Activated CD8-positive, alpha-beta memory T cell treated with anti-CD3 and anti-CD28 coated beads, Interleukin-2, amount 50 U/mL, for 24 hours (primary cell): ENCODE results near the gene SEMA3D.

Experiments
- DNase-seq: peaks from one replicate; pipeline ENCODE4 v3.0.0-alpha.2; 2020; ENCODE audit errors: extremely low read depth

SEMA3D gene

DNA sequence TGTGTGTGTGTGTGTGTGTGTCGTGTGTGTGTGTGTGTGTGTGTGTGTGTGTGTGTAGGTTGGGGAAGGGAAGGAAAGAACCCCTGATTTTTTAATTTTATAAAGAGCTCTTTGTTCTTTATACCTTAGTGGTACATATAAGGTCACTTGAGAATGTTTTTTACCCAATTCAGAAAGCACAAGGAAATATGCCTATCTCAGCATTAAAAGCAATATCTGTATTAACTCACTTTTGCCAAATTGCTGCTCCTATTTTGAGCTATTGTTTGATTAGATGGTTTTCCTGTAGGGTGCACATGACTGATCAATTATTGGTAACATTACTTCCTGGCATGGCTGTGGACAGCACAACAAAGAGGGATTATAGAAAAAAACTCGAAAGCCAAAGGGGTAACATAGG lies 60.5 kb downstream of the SEMA3D start:
- DNase-seq, result no peak

DNA sequence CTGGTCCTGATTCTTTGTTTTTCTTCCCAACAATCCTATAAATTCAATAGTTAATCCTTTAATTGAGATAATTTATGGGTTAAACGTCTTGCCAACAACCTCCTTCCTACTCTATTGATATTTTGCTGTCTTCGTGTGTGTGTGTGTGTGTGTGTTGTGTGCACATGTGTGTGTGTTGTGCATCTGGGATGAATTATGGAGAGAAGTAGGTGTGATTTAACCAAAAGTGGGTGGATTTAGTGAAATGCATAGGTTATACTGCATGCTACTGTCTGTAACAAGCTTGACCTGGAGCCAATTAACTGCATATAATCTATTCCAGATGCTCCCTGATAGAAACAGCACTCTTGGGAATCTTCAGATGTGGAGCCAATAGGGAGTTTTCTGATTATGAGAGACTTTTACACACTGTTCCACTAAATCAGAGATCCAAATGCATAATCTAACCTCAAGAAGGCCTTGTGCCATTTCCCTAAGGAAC lies 61.2 kb downstream of the SEMA3D start:
- no peak for DNase-seq

DNA sequence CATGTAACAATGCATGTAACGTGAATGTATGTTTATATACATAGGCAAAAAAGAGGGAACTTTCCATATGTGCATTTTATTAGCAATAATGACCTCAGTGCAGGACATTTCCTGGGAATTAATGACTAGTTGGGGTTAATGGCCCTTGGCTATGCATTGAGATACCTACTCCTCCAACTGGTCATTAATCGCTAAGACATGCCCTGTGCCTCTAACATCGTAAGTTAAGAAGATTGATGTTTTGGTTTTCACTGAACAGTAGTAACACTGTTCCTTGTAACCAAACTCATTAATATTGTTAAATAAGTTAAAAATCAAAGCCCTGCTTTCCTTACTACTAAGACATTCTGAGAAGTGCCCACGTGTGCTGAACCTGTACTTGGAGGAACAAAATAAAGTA lies 61.7 kb downstream of the SEMA3D start:
- DNase-seq, result no peak

DNA sequence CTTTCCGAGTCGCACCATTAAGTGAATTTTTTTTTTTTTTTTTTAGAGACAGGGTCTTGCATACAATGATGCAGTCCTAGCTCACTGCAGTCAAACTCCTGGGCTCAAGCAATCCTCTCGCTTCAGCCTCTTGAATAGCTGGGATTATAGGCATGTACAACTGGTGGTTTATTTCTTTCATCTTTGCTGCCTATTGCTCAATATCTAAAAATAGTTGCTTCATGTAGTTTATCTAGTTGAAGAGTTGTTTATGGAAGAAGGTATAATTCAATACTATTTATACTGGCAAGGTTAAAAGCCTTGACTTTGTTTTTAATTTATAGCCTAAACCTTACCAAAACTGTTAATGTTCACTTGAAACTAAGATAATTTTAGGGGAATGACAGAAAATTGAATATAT lies 66.9 kb downstream of the SEMA3D start:
- no peak for DNase-seq

DNA sequence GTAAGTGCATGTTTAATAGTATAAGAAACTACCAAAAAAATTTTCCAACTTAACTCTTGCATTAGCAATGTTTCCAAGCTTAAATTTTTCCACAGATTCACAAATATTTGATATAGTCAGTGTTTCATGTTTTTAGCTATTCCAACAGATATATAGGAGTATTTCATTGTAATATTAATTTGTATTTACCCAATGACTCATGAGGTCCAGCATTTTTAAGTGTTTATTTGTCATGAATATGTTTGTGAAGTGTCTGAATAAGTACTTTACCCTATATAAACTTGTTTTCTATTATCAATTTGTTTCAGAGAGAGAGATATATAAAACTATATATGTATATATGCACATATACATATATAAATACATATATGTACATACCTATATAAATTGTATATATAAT lies 71.0 kb downstream of the SEMA3D start:
- DNase-seq, result no peak

DNA sequence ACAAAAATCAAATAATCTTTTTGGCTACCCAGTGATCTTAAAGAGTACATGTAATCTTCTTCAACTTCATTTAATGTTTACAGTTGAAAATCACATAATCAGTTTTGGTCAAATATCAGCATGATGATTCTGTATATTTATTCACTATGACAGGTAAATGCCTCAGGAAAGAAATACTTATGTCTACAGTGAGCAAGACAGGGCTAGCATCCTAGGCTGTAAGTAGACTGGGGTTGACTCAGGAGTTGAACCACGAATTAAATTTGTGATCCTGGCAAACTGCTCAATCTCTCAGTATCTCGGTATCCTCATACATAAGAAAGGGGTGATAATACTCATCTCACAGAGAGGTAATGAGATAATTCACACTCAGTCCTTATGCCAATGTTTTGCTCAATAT lies 71.8 kb downstream of the SEMA3D start:
- no peak for DNase-seq

DNA sequence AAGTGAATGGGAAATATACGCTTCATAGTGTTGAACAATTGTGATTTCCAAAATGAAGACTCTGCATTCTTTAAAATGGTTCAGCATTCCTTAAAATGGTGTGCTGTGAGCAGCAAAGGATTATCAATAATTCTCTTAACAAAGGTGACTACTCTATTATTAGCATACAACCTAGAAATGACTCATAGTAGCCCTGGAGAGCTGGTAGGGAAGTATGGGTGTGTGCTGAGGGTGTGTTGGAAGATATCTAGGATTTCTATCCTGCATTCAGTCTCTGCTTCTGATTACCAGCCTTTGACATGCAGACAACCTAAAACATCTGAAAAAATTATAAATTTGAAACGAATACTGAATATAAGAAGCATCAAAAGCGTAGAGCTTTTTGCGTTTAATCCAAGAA lies 72.5 kb downstream of the SEMA3D start:
- no peak for DNase-seq

DNA sequence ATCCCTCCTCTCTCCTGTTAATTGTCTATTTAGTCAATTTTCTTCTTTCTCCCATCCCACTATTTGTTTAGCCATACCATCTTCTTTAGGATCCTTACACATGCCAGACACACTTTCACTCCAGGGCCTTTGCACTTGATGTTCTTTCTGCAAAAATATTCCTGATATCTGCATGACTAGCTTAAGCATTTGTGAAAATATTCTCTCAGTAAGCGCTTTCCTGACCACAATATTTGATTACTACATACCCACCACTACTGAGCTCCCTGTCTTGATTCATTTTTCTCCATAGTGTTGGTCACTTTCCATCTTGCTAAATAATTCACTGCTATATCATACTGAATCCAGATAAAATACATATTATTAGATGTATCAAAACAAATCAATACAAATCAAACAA lies 75.1 kb downstream of the SEMA3D start:
- no peak for DNase-seq

DNA sequence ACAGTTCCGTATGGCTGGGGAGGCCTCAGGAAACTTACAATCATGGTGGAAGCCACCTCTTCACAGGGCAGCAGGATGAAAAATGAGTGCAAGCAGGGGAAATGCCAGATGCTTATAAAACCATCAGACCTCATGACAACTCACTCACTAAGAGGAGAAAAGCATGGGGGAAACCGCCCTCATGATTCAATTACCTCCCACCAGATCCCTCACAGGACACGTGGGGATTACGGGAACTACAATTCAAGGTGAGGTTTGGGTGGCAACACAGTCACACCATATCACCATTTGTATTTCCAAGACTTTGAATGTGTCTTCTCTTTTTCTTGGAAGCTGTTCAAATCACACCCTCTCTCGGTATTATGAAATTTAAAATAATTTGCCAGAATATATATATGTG lies 80.1 kb downstream of the SEMA3D start:
- no peak for DNase-seq

DNA sequence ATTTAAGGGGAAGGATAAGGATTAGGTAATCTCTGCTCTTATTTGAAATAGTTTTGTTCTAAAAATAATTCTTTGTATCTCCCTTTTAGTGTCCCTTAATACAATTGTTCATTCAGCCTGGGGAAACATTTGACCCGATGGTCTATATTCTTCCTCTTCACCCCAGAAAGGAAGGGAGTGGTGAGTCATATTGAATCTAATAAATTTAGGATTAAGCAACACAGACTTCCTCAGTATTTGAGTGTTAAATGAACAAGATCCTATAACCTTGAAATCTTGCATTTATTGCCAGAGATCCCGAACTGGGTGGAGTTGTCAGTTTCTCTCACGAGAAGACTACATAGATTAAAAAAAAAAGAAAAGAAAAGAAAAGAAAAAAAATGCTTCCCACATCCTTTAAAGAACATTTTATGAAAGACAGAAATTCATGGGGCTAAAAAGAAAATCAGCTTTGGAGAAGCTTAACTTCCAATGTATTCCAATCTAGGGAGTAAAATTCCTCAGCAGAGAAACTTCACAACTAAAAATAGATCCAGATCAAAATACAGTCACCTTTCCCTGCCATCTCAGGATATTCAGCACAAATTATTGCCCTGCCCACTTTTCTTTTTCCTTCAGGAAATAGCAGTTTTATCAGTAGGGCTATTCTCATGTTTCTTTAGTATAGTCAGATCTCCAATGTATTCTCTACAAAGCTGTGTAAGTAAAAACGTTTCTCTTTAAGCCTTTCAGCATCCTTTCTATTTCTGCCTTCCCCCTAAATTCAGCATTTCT lies 82.2 kb downstream of the SEMA3D start:
- no peak for DNase-seq

DNA sequence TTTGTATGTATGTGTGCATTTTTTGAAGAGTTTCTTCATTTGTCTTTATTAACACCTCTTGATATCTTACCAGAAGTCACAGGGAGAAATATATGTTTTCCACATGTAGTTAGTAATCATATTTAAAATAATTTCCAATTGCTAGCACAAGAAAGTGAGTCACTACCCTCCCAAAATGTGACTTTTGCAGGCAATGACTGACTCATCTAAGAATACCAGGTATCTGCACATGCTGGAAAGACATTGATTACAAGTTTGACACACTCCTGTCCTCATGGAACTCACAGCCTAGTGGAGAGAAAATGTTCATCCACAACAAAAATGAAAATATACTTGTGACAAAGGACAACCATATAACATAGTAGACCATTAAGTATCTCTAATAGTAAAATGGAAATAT lies 82.9 kb downstream of the SEMA3D start:
- DNase-seq, result no peak

DNA sequence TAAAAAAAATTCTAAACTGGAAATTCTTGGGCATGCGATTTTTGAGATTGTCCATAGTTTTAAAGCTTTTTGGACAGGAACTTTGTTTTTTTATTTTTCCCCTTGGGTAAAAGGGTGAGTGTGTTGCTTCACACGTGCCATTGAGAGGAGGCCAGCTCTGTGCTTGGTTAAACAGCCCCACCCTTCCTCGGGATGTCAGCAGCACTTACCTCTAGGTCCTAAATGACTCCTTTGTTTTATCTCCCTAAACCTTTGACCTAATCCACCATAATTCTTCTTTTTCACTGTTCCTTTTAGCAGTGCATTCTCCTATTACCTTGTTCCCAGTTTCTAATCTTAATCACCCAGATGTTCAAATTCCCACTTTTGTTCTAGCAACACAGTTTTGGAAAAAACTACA lies 83.5 kb downstream of the SEMA3D start:
- no peak for DNase-seq

DNA sequence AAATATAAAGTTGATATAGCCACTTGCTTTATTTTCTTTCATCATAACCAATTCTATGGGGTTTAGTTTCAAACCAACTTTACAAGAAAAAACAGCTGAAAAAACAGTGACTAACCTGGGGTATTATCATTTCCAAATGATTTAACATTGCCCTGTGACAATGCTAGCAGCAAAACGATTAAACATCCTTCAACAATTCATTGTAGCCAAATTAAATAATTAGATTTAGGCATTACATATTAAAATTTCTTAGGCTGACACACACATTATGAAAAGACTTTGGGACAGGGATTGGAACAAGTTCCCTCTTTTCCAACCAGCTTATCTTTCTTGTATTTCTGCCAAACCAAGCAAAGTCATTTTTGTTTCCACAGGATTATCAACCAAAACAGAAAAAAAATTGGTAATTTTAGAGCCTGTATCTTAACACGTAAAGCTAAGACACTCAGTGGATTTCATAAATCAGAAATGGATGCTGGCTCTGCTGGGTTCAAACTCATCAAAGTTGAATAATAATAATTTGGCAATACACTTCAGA lies 84.0 kb downstream of the SEMA3D start:
- DNase-seq, result no peak

DNA sequence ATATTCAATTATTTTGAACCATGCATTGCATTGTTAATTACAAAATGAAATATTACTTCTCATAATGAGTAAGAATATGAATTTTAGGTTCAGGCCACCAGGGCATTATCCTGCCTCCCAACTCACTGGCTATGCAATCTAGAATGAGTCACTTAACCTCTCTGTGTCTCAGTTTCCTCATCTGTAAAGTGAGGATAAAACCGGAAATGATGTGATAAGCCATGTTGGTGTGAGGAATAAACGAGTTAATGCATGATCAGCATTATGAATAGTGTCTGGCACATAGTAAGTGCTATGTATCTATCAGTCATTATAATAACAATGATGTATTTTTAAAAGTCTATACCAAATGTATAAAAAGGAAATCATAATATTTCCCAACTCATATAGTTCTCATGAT lies 85.5 kb downstream of the SEMA3D start:
- no peak for DNase-seq

DNA sequence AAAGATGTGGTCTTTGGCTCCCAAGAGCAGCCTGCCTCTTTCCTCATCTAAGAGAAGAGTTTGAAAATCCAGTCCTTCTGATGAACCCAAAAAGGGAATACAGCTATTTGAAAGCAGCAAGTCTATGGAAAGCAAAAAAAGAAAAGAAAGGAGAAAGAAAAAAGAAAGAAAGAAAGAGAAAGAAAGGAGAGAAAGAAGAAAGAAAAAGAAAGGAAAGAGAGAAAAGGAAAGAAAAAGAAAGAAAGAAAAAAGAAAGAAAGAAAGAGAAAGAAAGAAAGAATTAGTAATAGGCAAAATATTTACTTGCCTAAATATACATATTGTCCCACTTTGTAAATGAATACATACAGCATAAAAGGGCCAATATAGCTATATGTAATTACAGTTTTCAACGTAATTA lies 89.0 kb downstream of the SEMA3D start:
- DNase-seq, result no peak

DNA sequence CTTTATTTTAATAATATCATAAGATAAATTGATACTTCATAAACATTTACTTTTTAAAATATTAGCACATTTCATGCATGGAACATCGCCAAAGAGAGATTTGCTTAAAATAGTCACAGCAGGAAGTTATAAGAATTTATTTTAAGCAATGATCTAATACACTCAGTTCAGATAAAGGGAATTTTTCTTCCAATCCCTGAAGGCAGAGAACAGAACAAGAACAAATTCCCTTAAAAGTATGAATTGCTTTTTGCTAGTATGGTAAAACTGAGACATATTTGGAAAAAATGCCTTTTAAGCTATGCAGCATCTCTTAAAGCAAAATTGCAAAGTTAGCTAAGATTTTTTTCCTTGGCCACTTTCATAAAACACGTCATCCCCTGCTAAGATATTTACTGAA lies 91.0 kb downstream of the SEMA3D start:
- no peak for DNase-seq

DNA sequence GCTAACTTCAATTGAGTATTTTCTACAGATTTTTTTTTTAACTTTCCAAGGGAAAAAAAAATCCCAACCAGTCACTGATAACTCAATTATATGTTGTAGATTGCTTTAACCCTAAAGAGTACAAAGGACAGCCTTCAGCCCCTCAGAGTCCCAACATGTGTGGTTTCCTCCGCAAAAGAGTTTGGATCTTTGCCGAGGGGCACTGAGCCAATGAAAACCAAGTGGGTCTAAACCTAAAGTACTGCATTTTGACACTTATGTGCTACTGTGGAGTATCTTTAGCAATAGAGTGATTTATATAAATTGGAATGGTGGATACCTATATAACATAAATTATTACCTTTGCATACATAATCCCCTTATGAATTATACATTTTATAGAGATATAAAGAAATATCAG lies 91.5 kb downstream of the SEMA3D start:
- DNase-seq, result no peak

DNA sequence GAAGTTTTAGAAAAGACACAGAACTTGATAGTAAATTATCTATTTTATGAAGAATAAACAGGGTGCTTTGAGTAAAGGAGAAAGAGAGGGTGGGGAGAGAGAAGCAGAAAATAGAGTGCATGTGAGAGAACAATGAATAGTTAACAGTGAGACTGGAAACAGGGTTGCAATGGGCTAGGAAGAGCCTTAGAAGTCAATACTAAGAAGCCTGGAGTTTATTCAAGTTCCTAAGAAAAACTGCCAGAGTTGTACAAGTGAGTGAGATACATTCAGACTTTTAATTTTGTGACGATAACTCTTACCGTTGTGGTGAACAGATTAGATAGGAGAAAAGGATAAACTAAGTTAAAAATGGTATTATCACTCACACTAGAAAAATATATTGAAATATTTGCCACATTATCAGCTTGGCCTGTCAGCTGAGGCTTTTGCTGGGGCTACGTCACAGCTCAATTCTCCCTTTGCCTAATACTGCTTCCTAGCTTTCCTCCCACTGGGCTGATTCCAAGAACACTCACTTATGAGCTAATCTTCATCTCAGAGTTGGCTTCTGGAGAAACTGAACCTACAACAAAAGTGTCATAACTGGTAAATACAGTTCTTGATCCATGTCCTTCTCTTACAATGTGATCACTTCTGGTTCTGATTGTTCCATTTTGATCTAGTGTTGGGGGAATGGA lies 92.7 kb downstream of the SEMA3D start:
- no peak for DNase-seq

DNA sequence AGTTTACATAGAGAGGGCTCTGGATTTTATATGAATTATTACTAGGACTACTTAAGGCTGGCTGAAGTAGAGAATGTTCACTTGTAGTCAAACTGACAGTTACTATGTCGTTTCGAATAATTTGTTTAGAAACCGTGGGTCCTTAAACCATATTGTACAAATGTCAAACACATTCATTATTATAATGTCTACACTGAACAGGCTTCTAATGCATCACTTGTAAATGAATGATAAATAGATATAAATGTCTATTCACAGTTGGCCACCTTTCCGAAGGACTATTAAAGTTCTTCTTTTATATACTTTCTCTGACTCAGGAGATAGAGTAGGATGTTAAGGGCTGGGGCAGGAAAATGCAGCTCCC lies 95.3 kb downstream of the SEMA3D start:
- DNase-seq, result no peak

DNA sequence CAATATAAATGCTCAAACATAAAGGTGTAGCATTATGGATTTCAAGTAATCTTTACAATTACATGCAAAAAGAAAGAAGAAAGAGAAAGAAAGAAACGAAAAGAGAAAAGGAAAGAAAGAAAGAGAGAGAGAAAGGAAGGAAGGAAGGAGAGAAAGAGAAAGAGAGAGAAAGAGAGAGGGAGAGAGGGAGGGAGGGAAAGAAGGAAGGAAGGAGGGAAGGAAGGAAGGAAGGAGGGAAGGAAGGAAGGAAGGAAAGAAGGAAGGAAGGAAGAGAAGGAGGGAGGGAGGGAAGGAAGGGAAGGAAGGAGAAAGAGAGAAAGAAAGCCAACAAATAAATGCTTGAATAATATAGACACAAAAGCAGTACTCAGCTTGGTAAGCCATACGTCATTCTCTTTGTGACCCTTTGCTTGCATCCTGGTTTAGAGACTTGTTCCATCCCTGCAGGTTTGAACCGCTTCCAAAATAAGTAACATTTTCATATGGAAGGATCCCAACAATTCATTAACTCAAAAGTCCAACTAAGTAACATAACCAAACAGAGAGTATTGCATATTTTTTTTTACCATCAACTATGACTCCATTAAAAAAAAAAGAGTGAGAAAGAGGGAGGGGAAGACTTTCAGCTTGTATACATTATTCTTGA lies 95.8 kb downstream of the SEMA3D start:
- DNase-seq, result no peak

DNA sequence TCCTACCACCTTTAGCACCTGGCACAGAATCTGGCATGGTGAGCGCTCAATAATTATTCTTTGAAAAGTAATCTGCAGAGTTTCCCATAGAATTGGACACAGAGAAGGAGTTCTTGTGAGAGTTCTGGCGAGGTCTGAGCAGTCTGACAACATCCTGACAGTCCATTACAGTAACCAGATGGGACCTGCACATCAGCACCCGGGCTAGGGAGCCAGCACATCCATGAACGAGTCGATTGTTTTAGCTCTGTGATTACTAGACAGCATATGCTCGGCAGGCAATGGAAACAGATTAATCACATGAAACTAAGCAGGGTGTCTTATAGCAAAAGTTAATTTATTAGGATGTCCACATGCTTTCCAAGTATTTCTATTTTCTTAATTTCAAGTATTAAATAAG lies 96.7 kb downstream of the SEMA3D start:
- no peak for DNase-seq

DNA sequence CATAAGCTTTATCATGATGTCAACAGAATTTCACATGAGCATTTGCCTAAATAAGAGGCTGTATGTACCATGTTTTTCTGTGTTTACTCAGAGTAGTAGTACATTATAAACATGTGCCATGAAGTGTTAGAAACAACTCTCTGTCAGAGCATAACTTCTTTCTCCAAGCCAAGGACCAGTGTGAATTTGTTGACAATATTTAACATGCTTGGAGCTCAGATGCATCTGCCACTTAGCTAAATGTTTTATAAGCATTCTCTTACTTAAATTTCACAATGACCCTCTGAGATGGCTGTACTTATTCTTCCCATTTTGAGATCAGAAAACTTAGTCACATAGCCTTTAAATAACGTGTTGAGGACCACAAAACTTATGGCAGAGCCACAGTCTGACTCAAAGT lies 105.0 kb downstream of the SEMA3D start:
- DNase-seq, result no peak

DNA sequence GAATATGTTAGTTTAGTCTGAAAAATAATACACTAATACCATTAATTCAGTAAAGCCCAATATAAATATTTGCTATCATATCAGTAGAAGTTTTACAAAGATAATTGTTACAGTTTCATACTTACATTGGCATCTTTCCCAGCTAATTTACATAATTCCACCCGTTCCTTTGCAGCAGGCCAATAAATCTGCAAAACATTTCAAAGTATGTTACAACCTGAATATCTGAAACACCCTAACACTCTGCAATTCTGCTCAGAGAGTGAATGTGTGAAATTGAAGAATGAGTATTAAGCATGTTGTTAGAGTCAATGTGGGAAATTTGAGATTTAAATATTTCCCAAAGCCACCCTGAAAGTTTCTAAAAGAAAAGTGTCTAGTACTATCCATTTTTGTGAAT lies 105.5 kb downstream of the SEMA3D start:
- no peak for DNase-seq
